Measurements from ENCODE around the gene PLOD3.
"Not testable (repeated sequence)": the region's sequence is repeated elsewhere in the genome, so short reads cannot be mapped to it uniquely, and the experiment has no call there.

The PLOD3 gene, protein sequence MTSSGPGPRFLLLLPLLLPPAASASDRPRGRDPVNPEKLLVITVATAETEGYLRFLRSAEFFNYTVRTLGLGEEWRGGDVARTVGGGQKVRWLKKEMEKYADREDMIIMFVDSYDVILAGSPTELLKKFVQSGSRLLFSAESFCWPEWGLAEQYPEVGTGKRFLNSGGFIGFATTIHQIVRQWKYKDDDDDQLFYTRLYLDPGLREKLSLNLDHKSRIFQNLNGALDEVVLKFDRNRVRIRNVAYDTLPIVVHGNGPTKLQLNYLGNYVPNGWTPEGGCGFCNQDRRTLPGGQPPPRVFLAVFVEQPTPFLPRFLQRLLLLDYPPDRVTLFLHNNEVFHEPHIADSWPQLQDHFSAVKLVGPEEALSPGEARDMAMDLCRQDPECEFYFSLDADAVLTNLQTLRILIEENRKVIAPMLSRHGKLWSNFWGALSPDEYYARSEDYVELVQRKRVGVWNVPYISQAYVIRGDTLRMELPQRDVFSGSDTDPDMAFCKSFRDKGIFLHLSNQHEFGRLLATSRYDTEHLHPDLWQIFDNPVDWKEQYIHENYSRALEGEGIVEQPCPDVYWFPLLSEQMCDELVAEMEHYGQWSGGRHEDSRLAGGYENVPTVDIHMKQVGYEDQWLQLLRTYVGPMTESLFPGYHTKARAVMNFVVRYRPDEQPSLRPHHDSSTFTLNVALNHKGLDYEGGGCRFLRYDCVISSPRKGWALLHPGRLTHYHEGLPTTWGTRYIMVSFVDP

DNA sequence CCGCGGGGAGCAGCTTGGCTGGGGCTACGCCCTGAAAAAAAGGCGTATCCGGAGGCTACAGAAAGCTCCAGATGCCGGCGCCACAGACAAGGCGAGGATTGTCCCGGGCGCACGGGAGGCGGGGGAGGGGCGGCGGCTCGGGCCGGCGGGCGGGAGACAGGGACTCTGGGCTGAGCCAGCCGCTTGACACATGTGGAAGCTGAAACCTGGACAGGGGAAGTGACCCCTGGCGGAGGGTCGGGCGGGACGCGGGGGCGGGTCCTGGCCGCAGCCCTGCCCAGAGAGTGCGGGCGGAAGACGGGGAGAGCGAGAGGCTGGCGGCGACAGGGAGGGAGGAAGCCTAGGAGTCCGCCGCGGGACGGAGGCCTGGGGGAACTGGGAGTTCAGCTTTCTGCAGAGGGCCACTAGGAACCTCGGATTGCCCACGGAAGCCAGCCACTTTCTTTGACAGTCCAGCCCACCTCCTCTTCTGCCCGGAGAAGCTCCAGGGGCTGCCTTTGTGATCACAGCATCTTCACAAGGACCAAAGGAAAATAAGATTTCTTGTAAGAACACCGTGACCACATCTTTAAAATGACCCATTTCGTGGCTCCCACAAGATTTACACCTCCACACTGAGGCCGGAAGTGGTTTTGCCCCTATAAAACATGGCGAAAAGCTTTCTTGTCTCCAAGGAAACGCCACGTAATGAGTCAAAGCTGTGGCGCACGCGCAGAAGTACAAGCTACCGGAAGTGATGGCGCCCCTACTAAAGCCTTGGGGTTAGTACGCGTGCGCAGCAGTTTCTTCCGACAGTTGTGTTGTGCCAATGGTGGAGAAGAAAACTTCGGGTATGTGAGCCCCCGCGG, at the start of gene PLOD3, which contains the start of gene ZNHIT1:
PLOD3 (minus strand) TSS at position 194 of the 848 bp plus-strand sequence. CDS start 307 bp downstream, outside the sequence.
ZNHIT1 (plus strand) TSS at position 778 of the 848 bp plus-strand sequence; CDS start at position 809, 31 bp downstream.
- DNase-seq: peak; percentile 97

- no peak for DNase-seq
Observed at GRCh38 chr7:101265622-101266516, 48.5 kb upstream of the PLOD3 start.

- DNase-seq: not testable (repeated sequence)
Observed at GRCh38 chr7:101264102-101264706, 46.8 kb upstream of the PLOD3 start.

GRCh38 chr7:101258243-101258731, 40.9 kb upstream of the PLOD3 start:
- DNase-seq: no peak

- no peak for DNase-seq
Observed at GRCh38 chr7:101255796-101256195, 38.4 kb upstream of the PLOD3 start.

GRCh38 chr7:101253199-101253598, 35.8 kb upstream of the PLOD3 start:
- DNase-seq: not testable (repeated sequence)

DNA sequence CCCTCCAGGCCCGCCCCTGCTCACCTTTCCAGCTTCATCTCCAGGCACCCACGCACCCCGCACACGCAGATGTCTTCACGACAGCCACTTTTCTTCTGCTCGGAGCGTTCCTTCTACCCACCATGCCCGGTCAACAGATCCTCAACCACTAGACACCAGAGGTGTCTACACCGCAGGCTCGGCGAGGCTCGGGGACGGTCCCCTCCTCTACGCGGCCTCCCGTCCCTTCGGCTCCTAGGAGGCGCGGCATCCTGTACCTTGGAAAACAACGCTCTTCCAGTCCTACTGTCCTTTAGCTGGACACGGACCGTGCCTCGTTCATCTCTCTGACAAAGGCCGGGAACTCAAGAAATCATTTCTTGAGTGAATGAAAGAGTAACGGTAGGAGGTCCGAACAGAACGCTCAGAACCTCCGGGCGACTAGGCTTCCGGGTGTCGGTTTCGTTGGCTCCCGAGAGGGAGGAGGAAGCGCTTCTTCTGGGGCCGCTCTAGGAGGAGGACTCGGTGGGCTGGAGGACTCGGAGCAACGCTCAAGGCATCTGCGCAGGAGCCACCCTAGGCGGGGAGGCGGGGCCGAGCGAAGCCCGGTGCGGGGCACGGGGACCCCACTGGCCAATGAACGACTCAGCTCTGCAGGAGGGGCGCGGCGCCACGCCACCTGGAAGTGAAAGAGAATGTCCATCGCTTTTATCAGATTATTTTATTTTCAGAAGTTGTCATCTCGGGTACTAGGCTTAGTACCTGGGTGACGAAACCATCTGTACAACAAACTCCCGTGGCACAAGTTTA, 34.7 kb upstream of the PLOD3 start:
- peak; percentile 99 for DNase-seq

DNA sequence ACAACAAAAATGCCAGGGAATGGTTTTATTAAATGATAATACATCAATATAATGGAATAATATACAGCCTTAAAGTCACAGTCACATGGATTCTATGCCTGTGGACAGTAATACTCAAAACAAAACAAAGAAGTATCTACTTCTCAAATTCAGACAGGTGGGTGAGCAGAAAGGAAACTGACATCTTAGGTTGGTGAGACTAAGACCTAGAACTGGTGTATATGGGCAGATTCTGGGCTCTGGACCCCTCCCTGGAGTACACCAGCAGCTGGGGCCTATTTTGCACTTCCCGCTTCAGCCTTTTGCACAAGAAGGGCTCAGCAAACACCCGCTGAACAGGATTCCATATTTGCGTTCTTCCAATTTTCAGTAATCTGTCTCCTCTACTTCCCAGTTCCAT, 32.9 kb upstream of the PLOD3 start:
- DNase-seq: no peak

DNA sequence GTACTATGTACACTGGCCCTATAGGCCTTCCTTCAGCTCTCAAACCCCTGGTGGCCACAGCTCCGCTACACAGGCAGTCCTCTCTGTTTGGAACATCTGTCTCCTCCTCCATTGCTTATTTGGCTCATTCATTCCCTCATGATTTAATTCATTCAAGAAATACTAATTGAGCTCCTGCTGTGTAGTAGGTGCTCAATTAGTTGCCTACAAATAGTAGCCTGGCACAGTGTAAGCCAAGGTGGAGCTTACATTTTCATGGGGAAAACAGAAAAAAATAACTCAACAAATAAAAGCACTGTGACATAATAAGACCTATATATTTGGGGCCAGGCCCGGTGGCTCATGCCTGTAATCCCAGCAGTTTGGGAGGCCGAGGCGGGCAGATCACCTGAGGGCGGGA, 30.9 kb upstream of the PLOD3 start:
- DNase-seq: no peak

DNA sequence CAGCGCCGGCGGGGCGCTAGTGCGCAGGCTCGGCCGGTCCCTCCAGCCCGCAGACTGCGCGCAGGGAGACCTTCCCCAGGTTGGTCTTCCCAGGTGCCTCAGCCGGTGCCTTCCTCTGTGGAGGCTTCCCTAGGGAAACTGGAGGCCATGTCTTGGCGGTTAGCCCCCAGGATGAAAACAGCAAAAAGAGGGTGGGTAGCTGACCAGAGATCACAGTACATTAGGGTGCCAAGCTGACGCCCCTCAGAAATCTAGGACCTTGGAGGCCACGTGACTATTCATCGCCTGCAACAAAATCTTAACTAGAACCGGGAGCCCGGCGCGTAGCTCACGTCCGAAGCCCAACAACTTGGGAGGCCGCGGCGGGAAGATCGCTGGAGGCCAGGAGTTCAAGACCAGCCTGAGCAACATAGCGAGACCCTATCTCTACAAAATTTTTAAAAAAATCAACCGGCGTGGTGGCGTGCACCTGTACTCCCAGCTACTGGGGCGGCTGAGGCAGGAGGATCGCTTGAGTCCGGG, 27.8 kb upstream of the PLOD3 start:
- no peak for DNase-seq

DNA sequence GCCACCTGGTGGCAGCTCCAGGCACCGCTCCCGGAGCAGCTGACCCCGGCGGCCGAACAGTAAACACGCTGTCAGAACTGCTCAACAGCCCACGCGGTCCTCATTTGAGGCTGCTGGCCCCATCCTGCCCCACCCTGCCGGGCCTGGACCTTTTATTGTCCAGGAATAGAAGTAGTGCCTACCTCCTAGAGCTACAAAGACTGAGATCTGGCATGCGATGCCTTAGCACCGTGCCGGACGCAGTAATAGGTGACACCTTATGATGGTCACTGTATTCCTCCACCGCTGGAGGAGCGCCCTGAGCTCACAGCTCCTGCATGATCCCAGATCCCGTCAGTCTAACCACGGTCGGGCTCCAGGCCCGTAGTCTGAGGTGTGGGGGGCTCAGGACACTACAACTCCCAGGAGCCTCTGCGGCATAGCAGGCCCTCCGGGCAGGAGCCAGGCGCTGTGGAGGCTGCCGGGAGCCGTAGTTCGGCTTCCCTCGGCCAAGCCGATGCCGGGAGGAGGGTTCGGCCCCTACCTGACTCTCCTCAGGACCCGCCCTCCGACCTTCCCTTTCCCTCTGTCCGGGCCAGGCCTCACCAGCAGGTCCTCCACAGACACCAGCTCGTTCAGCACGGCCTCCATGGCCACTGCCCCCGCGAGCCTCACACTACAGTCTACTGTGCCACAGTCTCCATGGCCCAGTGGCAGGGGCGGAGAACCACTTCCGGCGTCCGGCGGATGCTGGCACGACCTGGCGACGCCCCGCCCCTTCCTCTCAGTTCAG, 27.2 kb upstream of the PLOD3 start, which contains the start of gene FIS1:
FIS1 (minus strand) TSS at position 707 of the 772 bp plus-strand sequence; CDS start at position 630, 77 bp downstream.
- DNase-seq: peak; percentile 97

DNA sequence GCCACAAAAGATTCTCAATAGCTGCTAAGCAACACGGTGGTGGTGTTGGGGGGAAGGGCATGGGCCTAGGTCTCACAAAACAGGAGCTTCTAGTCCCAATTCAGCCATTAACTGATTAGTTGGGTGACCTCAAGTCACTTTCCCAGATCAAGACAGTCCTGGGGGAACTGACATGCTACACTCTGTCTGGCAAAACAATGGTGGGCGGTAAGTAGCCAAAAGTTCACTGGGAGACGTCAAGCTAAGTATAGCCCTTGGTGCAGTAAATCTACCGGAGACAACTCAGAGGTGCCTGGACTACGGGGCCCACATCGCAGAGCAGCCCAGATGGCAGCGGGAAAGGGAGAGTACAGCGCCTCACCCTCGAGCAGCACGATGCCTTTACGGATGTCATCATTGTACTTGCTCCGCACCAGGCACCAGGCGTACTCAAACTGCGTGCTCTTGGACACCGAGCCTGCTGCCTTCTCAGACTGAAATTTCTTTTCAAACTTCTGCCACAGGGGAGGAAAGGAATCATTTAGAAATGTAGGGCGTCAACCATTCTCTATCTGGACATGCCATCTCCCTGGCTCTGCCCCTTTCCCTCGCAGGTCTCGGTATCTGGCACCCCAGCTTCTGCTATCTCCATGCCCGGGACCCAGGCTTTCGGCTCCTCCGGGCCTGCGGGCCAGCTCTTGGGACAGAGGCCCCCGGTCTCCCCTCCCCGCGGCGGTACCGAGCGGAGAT, 26.4 kb upstream of the PLOD3 start:
- DNase-seq: no peak

GRCh38 chr7:101241443-101242349, 24.3 kb upstream of the PLOD3 start:
- DNase-seq: no peak

DNA sequence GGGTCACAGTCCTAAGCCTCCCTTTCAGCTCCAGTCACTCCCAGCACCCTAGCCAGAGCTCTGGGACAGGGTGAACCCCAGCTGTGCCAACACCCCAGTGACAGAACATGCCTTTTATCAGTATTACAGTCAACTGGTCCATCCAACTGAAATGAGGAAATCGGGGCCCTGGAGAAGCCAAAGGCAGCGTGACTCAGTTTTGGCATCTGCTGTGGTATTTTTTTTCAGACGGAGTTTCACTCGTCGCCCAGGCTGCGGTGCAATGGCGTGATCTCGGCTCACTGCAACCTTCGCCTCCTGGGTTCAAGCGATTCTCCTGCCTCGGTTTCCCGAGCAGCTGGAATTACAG, 23.6 kb upstream of the PLOD3 start:
- DNase-seq: no peak

DNA sequence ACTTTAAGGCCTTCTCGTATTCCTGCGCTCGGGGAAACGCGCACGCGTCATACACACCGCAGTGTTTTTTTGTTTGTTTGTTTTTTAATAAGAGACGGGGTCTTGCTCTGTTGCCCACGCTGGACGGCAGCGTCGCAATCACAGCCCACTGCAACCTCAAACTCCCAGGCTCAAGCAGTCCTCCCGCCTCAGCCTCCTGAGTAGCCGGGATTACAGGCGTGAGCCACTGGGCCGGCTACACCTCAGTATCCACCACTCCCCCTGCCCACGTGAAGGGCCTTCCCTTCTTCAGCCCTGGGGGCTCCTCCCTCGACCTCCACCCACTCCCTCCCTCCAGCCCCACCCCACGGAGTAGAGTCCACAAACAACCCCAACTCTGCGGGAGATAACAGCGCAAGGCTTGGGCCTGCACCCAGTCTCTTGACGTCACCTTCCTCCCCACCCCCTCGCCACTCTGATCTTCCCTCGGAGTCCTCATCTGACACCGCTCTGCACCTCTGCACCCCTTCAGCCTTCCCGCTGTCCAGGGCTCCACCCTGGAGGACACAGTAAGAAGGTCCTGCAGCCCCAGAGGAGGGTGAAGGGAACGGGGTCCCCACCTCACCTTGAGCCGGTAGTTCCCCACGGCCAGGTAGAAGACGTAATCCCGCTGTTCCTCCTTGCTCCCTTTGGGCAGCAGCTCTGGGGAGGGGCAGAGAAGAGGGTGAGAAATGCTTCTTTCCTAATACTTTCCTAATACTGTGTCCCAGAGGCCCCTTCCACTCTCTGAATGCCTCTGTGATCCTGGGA, 23.0 kb upstream of the PLOD3 start:
- no peak for DNase-seq

DNA sequence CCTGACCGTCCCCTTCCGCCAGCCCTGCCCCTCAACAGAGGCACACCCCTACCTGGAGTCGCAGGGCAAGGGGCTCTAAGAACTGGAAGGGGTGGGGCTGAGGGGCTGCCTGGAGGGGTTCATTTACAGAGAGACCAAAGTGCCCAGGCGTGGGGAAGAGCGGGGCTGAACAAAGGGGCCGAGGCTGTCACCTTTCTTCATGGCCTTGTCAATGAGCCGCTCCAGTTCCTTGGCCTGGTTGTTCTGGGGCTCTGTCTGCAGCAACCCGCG, 22.5 kb upstream of the PLOD3 start:
- no peak for DNase-seq
